Measurements from ENCODE around the gene OR4P4.

OR4P4 gene

GRCh38 chr11:55634813-55635212, at the start of gene OR4P4:
OR4P4 (plus strand) TSS chr11:55635113.
- Histone ChIP-seq H3K4me3 (no peak within 1 kb of the TSS), H3K27ac (no peak within 1 kb of the TSS)

GRCh38 chr11:55607545-55607944, 27.4 kb upstream of the OR4P4 start, which contains the start of gene OR4C11:
OR4C11 (minus strand) TSS chr11:55607645; CDS start chr11:55604373, 3,272 bp downstream.
- Histone ChIP-seq H3K27ac (no peak within 1 kb of the TSS), H3K4me3 (no peak within 1 kb of the TSS)

- Histone ChIP-seq H3K4me3 (no peak overlapping the region), H3K27ac (no peak overlapping the region)
Measured at GRCh38 chr11:55624531-55624930, 10.4 kb upstream of the OR4P4 start.

GRCh38 chr11:55648027-55648426, 13.1 kb downstream of the OR4P4 start, which contains the start of gene OR4S2:
OR4S2 (plus strand) TSS chr11:55648327; CDS start chr11:55650904, 2,577 bp downstream.
- Histone ChIP-seq H3K27ac (no peak within 1 kb of the TSS), H3K4me3 (no peak within 1 kb of the TSS)

GRCh38 chr11:55652560-55652959, 17.6 kb downstream of the OR4P4 start:
- Histone ChIP-seq H3K27ac (no peak overlapping the region), H3K4me3 (no peak overlapping the region)

- no peak overlapping the region for H3K4me3 ChIP-seq
- H3K27ac ChIP-seq: no peak overlapping the region
Measured at GRCh38 chr11:55655096-55655495, 20.2 kb downstream of the OR4P4 start.

GRCh38 chr11:55658031-55658573, 23.2 kb downstream of the OR4P4 start:
- Histone ChIP-seq H3K4me3 (no peak overlapping the region), H3K27ac (no peak overlapping the region)

GRCh38 chr11:55658608-55659007, 23.7 kb downstream of the OR4P4 start:
- Histone ChIP-seq H3K27ac (no peak overlapping the region), H3K4me3 (no peak overlapping the region)

- no peak within 1 kb of the TSS for H3K4me3 ChIP-seq
- no peak within 1 kb of the TSS for H3K27ac ChIP-seq
Measured at GRCh38 chr11:55661901-55662300, 27.0 kb downstream of the OR4P4 start, which contains the start of gene OR4C6. OR4C6 (plus strand) TSS chr11:55662201; CDS start chr11:55665167, 2,966 bp downstream.

GRCh38 chr11:55669376-55669775, 34.5 kb downstream of the OR4P4 start:
- H3K27ac ChIP-seq: no peak overlapping the region

GRCh38 chr11:55673860-55674259, 38.9 kb downstream of the OR4P4 start:
- Histone ChIP-seq H3K4me3 (no peak overlapping the region), H3K27ac (no peak overlapping the region)

More at GRCh38 chr11:55669376-55669775, 34.5 kb downstream of the OR4P4 start:
- H3K4me3 ChIP-seq: no peak overlapping the region
